Measurements from ENCODE around the gene FOS. TPM values are rescaled to one million over a fixed set of nuclear protein-coding genes. Genes with fewer than 3 reads are reported as not detected.

FOS gene
- total RNA-seq, 2 experiments from 2014 or later = 1,565 to 1,685 TPM

- peaks cover 33% of the 10 kb centered on the region for H3K4me1 Mint-ChIP-seq (ENCODE audit: low read depth)
- H3K27me3 Mint-ChIP-seq = no peaks in the 10 kb centered on the region
- DNase-seq (no peak), ATAC-seq (ENCODE audit: poor library complexity) (no peak)
- intact Hi-C loops (cut with DNase I, micrococcal nuclease) = no loop called here
- H3K36me3 Mint-ChIP-seq (ENCODE audit: low read depth) = no peaks in the 10 kb centered on the region
- H3K27ac Mint-ChIP-seq = no peak overlapping the region
- H3K9me3 ChIP-seq (ENCODE audit: control insufficient read depth in 1 of 2, insufficient read depth in 1 of 2, low read length in 2 of 2) = no peaks in the 10 kb centered on the region
- CTCF ChIA-PET = no interaction called here
- peaks cover 22% of the 10 kb centered on the region for H3K4me1 ChIP-seq (ENCODE audit: insufficient read depth, low read length)
- no peak overlapping the region for H3K27ac ChIP-seq (ENCODE audit: low read depth in 1 of 2, low read length in 2 of 2)
- H3K4me3 Mint-ChIP-seq = no peak overlapping the region
- TF ChIP-seq CTCF (IDR thresholded peaks at IDR 0.05) = no peak
- peaks cover 0 to 2% of the 10 kb centered on the region in 2 experiments for H3K27me3 ChIP-seq (ENCODE audit: control insufficient read depth in 1 of 2, insufficient read depth in 2 of 2, low read length in 2 of 2)
- no peak overlapping the region for H3K4me3 ChIP-seq (ENCODE audit: low read length)
- no peaks in the 10 kb centered on the region for H3K9me3 Mint-ChIP-seq
- no peaks in the 10 kb centered on the region for H3K36me3 ChIP-seq (ENCODE audit: insufficient read depth, low read length)
- POLR2A ChIA-PET = no interaction called here
These were observed 41.7 kb upstream of the FOS start for GRCh38 chr14:75236901-75237419.

- no peak overlapping the region for H3K4me3 ChIP-seq (ENCODE audit: low read length)
- DNase-seq (no peak), ATAC-seq (ENCODE audit: poor library complexity) (no peak)
- no peaks in the 10 kb centered on the region for H3K36me3 Mint-ChIP-seq (ENCODE audit: low read depth)
- ChIA-PET CTCF (interaction anchor here (0.6 to 2.8 kb wide), 4 partner anchors 9 to 142 kb away, joined by 3 to 10 read pairs (median 4); no protein-coding TSS in a partner anchor), POLR2A (interaction anchor here (0.7 to 1.4 kb wide), 2 partner anchors 8 to 9 kb away, joined by 3 to 4 read pairs; no protein-coding TSS in a partner anchor)
- H3K27ac ChIP-seq (ENCODE audit: low read depth in 1 of 2, low read length in 2 of 2) = no peak overlapping the region
- peaks cover 16% of the 10 kb centered on the region for H3K4me1 Mint-ChIP-seq (ENCODE audit: low read depth)
- H3K4me3 Mint-ChIP-seq = no peak overlapping the region
- H3K27me3 ChIP-seq (ENCODE audit: control insufficient read depth in 1 of 2, insufficient read depth in 2 of 2, low read length in 2 of 2) = peaks cover 0 to 2% of the 10 kb centered on the region in 2 experiments
- no peaks in the 10 kb centered on the region for H3K36me3 ChIP-seq (ENCODE audit: insufficient read depth, low read length)
- no peak overlapping the region for H3K27ac Mint-ChIP-seq
- no peaks in the 10 kb centered on the region for H3K27me3 Mint-ChIP-seq
- no peaks in the 10 kb centered on the region for H3K9me3 ChIP-seq (ENCODE audit: control insufficient read depth in 1 of 2, insufficient read depth in 1 of 2, low read length in 2 of 2)
- H3K9me3 Mint-ChIP-seq = no peaks in the 10 kb centered on the region
- intact Hi-C loops (cut with DNase I, micrococcal nuclease) = no loop called here
- peaks cover 5% of the 10 kb centered on the region for H3K4me1 ChIP-seq (ENCODE audit: insufficient read depth, low read length)
- no peak for TF ChIP-seq CTCF (IDR thresholded peaks at IDR 0.05)
These were observed 39.7 kb upstream of the FOS start for GRCh38 chr14:75238756-75239455.

GRCh38 chr14:75240781-75241180, 37.8 kb upstream of the FOS start:
- no peak overlapping the region for H3K27ac ChIP-seq (ENCODE audit: low read depth in 1 of 2, low read length in 2 of 2)
- no peak for TF ChIP-seq CTCF (IDR thresholded peaks at IDR 0.05)
- DNase-seq (no peak), ATAC-seq (ENCODE audit: poor library complexity) (no peak)
- Mint-ChIP-seq H3K4me3 (no peak overlapping the region), H3K4me1 (ENCODE audit: low read depth) (peaks cover 16% of the 10 kb centered on the region), H3K9me3 (no peaks in the 10 kb centered on the region), H3K36me3 (ENCODE audit: low read depth) (no peaks in the 10 kb centered on the region), H3K27ac (no peak overlapping the region), H3K27me3 (no peaks in the 10 kb centered on the region)
- intact Hi-C loops (cut with DNase I, micrococcal nuclease) = no loop called here
- no peaks in the 10 kb centered on the region for H3K9me3 ChIP-seq (ENCODE audit: control insufficient read depth in 1 of 2, insufficient read depth in 1 of 2, low read length in 2 of 2)
- no peaks in the 10 kb centered on the region for H3K4me1 ChIP-seq (ENCODE audit: insufficient read depth, low read length)
- H3K36me3 ChIP-seq (ENCODE audit: insufficient read depth, low read length) = no peaks in the 10 kb centered on the region
- POLR2A ChIA-PET = no interaction called here
- H3K27me3 ChIP-seq (ENCODE audit: control insufficient read depth in 1 of 2, insufficient read depth in 2 of 2, low read length in 2 of 2) = peaks cover 0 to 2% of the 10 kb centered on the region in 2 experiments
- no peak overlapping the region for H3K4me3 ChIP-seq (ENCODE audit: low read length)
- CTCF ChIA-PET = interaction anchor here (1.1 to 2.8 kb wide), 2 partner anchors 8 to 55 kb away, joined by 5 to 10 read pairs; no protein-coding TSS in a partner anchor

Data from CD4-positive, alpha-beta T cell (primary cell).